Endothelial cell of umbilical vein (primary cell): ENCODE measurements around the gene ALOX12. TPM values are rescaled to one million over a fixed set of nuclear protein-coding genes. Genes with fewer than 3 reads are reported as not detected.

Experiments used
- BruUV-seq: library from RNA; stranded (reverse); fragments of 400-500 nt; replicated peaks from 2 replicates; lab custom pipeline; 2021; lab: Mats Ljungman, UMichigan
- CTCF ChIA-PET: fragments of 300-600, 350-600 bp; sonication (Branson Sonifier 250); formaldehyde crosslinking; loops from one replicate; lab custom pipeline; 2021; ENCODE audit warnings: antibody characterized with exemption, inconsistent platforms; lab: Charles Lee
- POLR2A ChIA-PET: fragments of 300-600, 350-600 bp; sonication (Branson Sonifier 250); formaldehyde crosslinking; loops from one replicate; lab custom pipeline; 2021; ENCODE audit warnings: antibody characterized with exemption, inconsistent platforms; lab: Charles Lee
- DNase-seq: peaks from one replicate; pipeline ENCODE4 v3.0.0-alpha.2; 2011; ENCODE audit warnings: low read depth, low spot score
- FAIRE-seq: peaks from 2 replicates; lab custom pipeline; 2011; peaks lifted over from hg19 to GRCh38; lab: Jason Lieb, UNC
- H2AFZ ChIP-seq: 2 replicates; pipeline ENCODE4 v1.6.0; 2012; ENCODE audit warnings: low read depth, low read length, control low read depth, inconsistent platforms
- H3K27ac ChIP-seq: 2 replicates; pipeline ENCODE4 v1.5.1; 2011; ENCODE audit warnings: low read depth, mild to moderate bottlenecking, control low read depth, low read length, moderate library complexity; ENCODE audit not compliant: insufficient read depth
- H3K27me3 ChIP-seq, 2 experiments: 2 replicates each; pipeline versions ENCODE4 v1.6.0 to v1.6.1; 2011; ENCODE audit warnings: low read length in 2 of 2, mixed read lengths in 1 of 2; ENCODE audit not compliant: control insufficient read depth in 2 of 2, insufficient read depth in 2 of 2
- H3K36me3 ChIP-seq, 2 experiments: 2 replicates in 1 of 2; 3 replicates in 1 of 2; pipeline ENCODE4 v1.5.1; 2011; ENCODE audit warnings: low read length in 2 of 2, mild to moderate bottlenecking in 1 of 2, moderate library complexity in 1 of 2; ENCODE audit not compliant: control insufficient read depth in 2 of 2, insufficient read depth in 2 of 2; ENCODE audit errors: extremely low read depth in 1 of 2
- H3K4me1 ChIP-seq: 3 replicates; pipeline ENCODE4 v1.5.1; 2011; ENCODE audit warnings: mild to moderate bottlenecking, low read length; ENCODE audit not compliant: control insufficient read depth, insufficient read depth; ENCODE audit errors: extremely low read depth
- H3K4me2 ChIP-seq: 2 replicates; pipeline ENCODE4 v1.6.1; 2011; ENCODE audit warnings: low read length, control low read depth, mixed read lengths; ENCODE audit not compliant: insufficient read depth
- H3K4me3 ChIP-seq, 3 experiments: fragments of 200-600 bp in 1 of 3; sonication (generic), shearing (Covaris generic) in 1 of 3; replicated peaks in 1 of 3; 2 replicates each; pipeline ENCODE4 v1.5.1; 2011 to 2016; ENCODE audit warnings: control low read depth in 3 of 3, low read length in 3 of 3, mild to moderate bottlenecking in 2 of 3, inconsistent platforms in 1 of 3, low read depth in 1 of 3, moderate library complexity in 1 of 3; ENCODE audit not compliant: insufficient read depth in 1 of 3
- H3K79me2 ChIP-seq: 2 replicates; pipeline ENCODE4 v1.6.0; 2012; ENCODE audit warnings: low read length, inconsistent platforms; ENCODE audit not compliant: control insufficient read depth, insufficient read depth
- H3K9ac ChIP-seq: replicated peaks from 2 replicates; pipeline ENCODE3; 2011; ENCODE audit warnings: low read length, control low read depth; ENCODE audit not compliant: insufficient read depth; ENCODE audit errors: extremely low read depth
- H3K9me1 ChIP-seq: replicated peaks from 3 replicates; pipeline ENCODE4 v1.6.0; 2011; ENCODE audit warnings: mild to moderate bottlenecking, low read length; ENCODE audit not compliant: control insufficient read depth, insufficient read depth; ENCODE audit errors: extremely low read depth
- H3K9me3 ChIP-seq: replicated peaks from 2 replicates; pipeline ENCODE4 v1.5.1; 2012; ENCODE audit warnings: low read length, inconsistent platforms; ENCODE audit not compliant: control insufficient read depth, insufficient read depth
- H4K20me1 ChIP-seq: replicated peaks from 2 replicates; pipeline ENCODE3; 2011; ENCODE audit warnings: mild to moderate bottlenecking, low read length; ENCODE audit not compliant: control insufficient read depth, insufficient read depth; ENCODE audit errors: extremely low read depth
- CTCF ChIP-seq, 2 donors: IDR thresholded peaks; 1 replicate in 1 of 2; 2 replicates in 1 of 2; pipeline ENCODE4 v1.5.1; 2011; ENCODE audit warnings: low read length in 2 of 2, mild to moderate bottlenecking in 2 of 2, moderate library complexity in 2 of 2, control low read depth in 1 of 2, inconsistent platforms in 1 of 2, low read depth in 1 of 2; ENCODE audit not compliant: insufficient read depth in 1 of 2; ENCODE audit errors: extremely low read depth in 1 of 2
- EZH2 ChIP-seq: IDR thresholded peaks from 2 replicates; pipeline ENCODE4 v1.6.1; 2012; ENCODE audit warnings: borderline replicate concordance, low read depth, mild to moderate bottlenecking, moderate library complexity, low read length, inconsistent platforms; ENCODE audit not compliant: severe bottlenecking
- FOS ChIP-seq: IDR thresholded peaks from 2 replicates; pipeline ENCODE4 v1.6.1; 2011; ENCODE audit warnings: mild to moderate bottlenecking, low read length, moderate library complexity, borderline replicate concordance; ENCODE audit not compliant: insufficient read depth
- GATA2 ChIP-seq: IDR thresholded peaks from 2 replicates; pipeline ENCODE4 v1.7.0; 2011; ENCODE audit warnings: low read depth, mild to moderate bottlenecking, moderate library complexity, mixed read lengths, low read length; ENCODE audit not compliant: insufficient read length, insufficient read depth
- JUN ChIP-seq: IDR thresholded peaks from 2 replicates; pipeline ENCODE4 v1.6.1; 2011; ENCODE audit warnings: borderline replicate concordance, low read depth; ENCODE audit not compliant: insufficient read length, insufficient read depth
- MAX ChIP-seq: IDR thresholded peaks from 2 replicates; pipeline ENCODE4 v1.6.1; 2011; ENCODE audit not compliant: insufficient read depth, insufficient read length
- MYC ChIP-seq: IDR thresholded peaks from one replicate; pipeline ENCODE4 v1.6.1; 2011; ENCODE audit warnings: mild to moderate bottlenecking, low read depth, low read length
- POLR2A ChIP-seq: IDR thresholded peaks from 2 replicates; pipeline ENCODE4 v1.6.1; 2012; ENCODE audit warnings: low read depth, mild to moderate bottlenecking, control low read depth, low read length
- POLR2AphosphoS5 ChIP-seq: IDR thresholded peaks from 2 replicates; pipeline ENCODE4 v1.6.1; 2012; ENCODE audit warnings: low read depth, mild to moderate bottlenecking, control low read depth, low read length, moderate library complexity; ENCODE audit not compliant: insufficient read depth
- dilution Hi-C: fragments of 300-500 bp; cut with MboI; formaldehyde crosslinking; loops from one replicate; pipeline ENCODE4 v1.15.0; 2019; ENCODE audit warnings: low sequenced_read_pairs; ENCODE audit not compliant: extremely low pct_ligation_motif_present
- intact Hi-C: fragments of 100-400 bp; cut with micrococcal nuclease; formaldehyde crosslinking; loops from one replicate; pipeline ENCODE4 v1.10.0; 2022
- polyA plus RNA-seq, 4 experiments: library from polyadenylated mRNA; depleted of rRNA in 3 of 4; stranded (reverse) in 3 of 4; unstranded in 1 of 4; fragments of >200 nt; gene quantifications; 2 replicates each; pipeline versions ENCODE4 v1.2.1 to v1.2.3, GENCODE V29; 2011 to 2012; ENCODE audit warnings: missing spikeins in 1 of 4
- total RNA-seq: library from RNA; stranded (reverse); gene quantifications from 2 replicates; pipeline ENCODE4 v1.2.3, GENCODE V29; 2021

ALOX12 gene
- total and polyA plus RNA-seq, 2 donors (not counting 3 experiments of a cell fraction or from before 2014, with no cell fraction given) = not detected

GRCh38 chr17:7020894-7021664, 25.2 kb downstream of the ALOX12 start:
- POLR2A ChIA-PET = interaction anchor here (1.1 to 3.4 kb wide), 4 partner anchors 8 to 105 kb away, joined by 3 to 23 read pairs (median 6); partner anchors contain the start of genes RNASEK and SLC16A13
- BruUV-seq = TSS peak; percentile 13
- H3K9me3 ChIP-seq = no peaks in the 10 kb centered on the region
- no peaks in the 10 kb centered on the region for H3K27me3 ChIP-seq
- peaks cover 49% of the 10 kb centered on the region for H3K4me1 ChIP-seq
- H3K27ac ChIP-seq = peak overlapping the region; percentile 96
- H3K4me3 ChIP-seq = peak overlapping the region in 2 of 3 experiments; percentile 37 to 59
- H4K20me1 ChIP-seq = no peaks in the 10 kb centered on the region
- H2AFZ ChIP-seq = no peak overlapping the region
- CTCF ChIA-PET = interaction anchor here (0.7 to 5.2 kb wide), 23 partner anchors 9 to 355 kb away, joined by 3 to 91 read pairs (median 6); partner anchors contain the start of genes RNASEK and SLC16A13
- dilution Hi-C loops = no loop called here
- H3K9me1 ChIP-seq = no peaks in the 10 kb centered on the region
- FAIRE-seq (peak; percentile 88), DNase-seq (peak; percentile 60)
- intact Hi-C loops = loop anchor here (1.0 to 10.0 kb wide), 2 partner anchors 178 to 834 kb away; partner anchors contain the start of genes CYB5D1, NAA38 and TMEM88
- peak overlapping the region; percentile 100 for H3K9ac ChIP-seq
- peaks cover 12 to 17% of the 10 kb centered on the region in 2 experiments for H3K36me3 ChIP-seq
- peak overlapping the region; percentile 74 for H3K4me2 ChIP-seq
- H3K79me2 ChIP-seq = peaks cover 33% of the 10 kb centered on the region
- TF ChIP-seq GATA2 (no peak), MYC (no peak), FOS (no peak), CTCF (IDR thresholded peaks at IDR 0.05; ENCODE audit: extremely low read depth in 1 of 2, insufficient read depth in 1 of 2, low read depth in 1 of 2, low read length in 2 of 2) (no peak), MAX (no peak), EZH2 (no peak), POLR2A (no peak), POLR2AphosphoS5 (no peak), JUN (no peak)
